Measurements from ENCODE around the gene ELP1. TPM values are rescaled to one million over a fixed set of nuclear protein-coding genes. Genes with fewer than 3 reads are reported as not detected.
"Not testable (repeated sequence)": the region's sequence is repeated elsewhere in the genome, so short reads cannot be mapped to it uniquely, and the experiment has no call there.

The ELP1 gene
- total and polyA plus RNA-seq, 8 donors: 22.9 to 50.6 (median 44.3) TPM

DNA sequence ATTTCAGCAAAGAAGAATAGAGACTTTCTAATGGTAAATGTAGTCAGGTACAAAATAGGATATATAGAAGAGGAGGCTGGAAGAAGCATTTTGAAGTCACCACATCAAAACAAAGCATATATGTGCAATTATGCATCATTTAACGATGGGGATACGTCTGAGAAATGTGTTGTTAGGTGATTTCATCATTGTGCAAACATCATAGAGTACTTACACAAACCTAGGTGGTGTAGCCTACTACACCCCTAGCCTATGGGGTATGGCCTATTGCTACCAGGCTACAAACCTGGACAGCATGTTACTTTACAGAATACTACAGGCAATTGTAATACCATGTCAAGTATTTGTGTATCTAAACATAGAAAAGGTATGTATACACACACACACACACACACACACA lies 28.4 kb downstream of the ELP1 start:
- H3K4me3 ChIP-seq: no peak overlapping the region
- peaks cover 0 to 94% of the 10 kb centered on the region in 2 donors for H3K36me3 ChIP-seq
- no peak overlapping the region for H3K27ac ChIP-seq
- TF ChIP-seq, protein P1, sequence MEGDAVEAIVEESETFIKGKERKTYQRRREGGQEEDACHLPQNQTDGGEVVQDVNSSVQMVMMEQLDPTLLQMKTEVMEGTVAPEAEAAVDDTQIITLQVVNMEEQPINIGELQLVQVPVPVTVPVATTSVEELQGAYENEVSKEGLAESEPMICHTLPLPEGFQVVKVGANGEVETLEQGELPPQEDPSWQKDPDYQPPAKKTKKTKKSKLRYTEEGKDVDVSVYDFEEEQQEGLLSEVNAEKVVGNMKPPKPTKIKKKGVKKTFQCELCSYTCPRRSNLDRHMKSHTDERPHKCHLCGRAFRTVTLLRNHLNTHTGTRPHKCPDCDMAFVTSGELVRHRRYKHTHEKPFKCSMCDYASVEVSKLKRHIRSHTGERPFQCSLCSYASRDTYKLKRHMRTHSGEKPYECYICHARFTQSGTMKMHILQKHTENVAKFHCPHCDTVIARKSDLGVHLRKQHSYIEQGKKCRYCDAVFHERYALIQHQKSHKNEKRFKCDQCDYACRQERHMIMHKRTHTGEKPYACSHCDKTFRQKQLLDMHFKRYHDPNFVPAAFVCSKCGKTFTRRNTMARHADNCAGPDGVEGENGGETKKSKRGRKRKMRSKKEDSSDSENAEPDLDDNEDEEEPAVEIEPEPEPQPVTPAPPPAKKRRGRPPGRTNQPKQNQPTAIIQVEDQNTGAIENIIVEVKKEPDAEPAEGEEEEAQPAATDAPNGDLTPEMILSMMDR (IDR thresholded peaks at IDR 0.05): no peak
- no peak for DNase-seq
- H3K4me1 ChIP-seq: no peaks in the 10 kb centered on the region
- ATAC-seq: no peak
- no peaks in the 10 kb centered on the region for H3K27me3 ChIP-seq
- H3K9me3 ChIP-seq: no peaks in the 10 kb centered on the region
- intact Hi-C loops (cut with DNase I): no loop called here

GRCh38 chr9:108904161-108904560 lies 29.8 kb downstream of the ELP1 start:
- DNase-seq (no peak), ATAC-seq (no peak)
- Histone ChIP-seq H3K9me3 (no peaks in the 10 kb centered on the region), H3K4me3 (no peak overlapping the region), H3K36me3 (peaks cover 0 to 95% of the 10 kb centered on the region in 2 donors), H3K4me1 (no peaks in the 10 kb centered on the region), H3K27me3 (no peaks in the 10 kb centered on the region), H3K27ac (no peak overlapping the region)
- TF ChIP-seq, protein P1 (IDR thresholded peaks at IDR 0.05): no peak
- intact Hi-C loops (cut with DNase I): no loop called here

DNA sequence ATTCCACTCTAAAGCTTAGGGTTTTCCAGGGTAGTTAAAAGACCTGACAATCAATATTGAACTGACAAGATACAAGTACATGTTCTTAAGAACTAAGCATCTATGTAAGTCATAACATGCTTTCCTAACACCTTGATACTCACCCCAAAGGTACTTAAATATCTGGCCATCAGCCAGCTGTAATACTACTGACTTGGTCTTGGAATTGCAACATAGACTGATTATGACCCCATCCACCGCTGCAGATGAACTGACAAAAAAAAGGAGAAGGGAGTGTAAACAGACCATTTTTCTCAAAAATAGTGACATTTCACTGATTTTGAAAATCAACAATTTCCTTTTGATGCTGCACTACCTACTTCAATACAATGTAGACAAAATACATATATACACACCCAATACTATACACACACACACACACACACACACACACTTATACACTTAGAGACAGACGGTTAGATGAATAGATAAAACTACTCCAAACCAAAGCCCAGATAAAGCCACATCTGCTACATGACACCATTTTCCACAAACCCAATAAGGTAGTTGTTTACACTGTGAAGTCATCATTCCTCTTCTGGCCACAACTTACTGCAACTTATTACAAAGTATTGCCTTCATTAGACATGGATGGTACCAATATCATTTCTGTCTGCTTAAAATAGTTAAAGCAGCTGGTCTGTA lies 30.4 kb downstream of the ELP1 start:
- peaks cover 0 to 95% of the 10 kb centered on the region in 2 donors for H3K36me3 ChIP-seq
- ATAC-seq (no peak), DNase-seq (no peak)
- H3K27me3 ChIP-seq: no peaks in the 10 kb centered on the region
- H3K9me3 ChIP-seq: no peaks in the 10 kb centered on the region
- TF ChIP-seq, protein P1 (IDR thresholded peaks at IDR 0.05): no peak
- H3K27ac ChIP-seq: no peak overlapping the region
- H3K4me1 ChIP-seq: no peaks in the 10 kb centered on the region
- no peak overlapping the region for H3K4me3 ChIP-seq
- intact Hi-C loops (cut with DNase I): no loop called here

DNA sequence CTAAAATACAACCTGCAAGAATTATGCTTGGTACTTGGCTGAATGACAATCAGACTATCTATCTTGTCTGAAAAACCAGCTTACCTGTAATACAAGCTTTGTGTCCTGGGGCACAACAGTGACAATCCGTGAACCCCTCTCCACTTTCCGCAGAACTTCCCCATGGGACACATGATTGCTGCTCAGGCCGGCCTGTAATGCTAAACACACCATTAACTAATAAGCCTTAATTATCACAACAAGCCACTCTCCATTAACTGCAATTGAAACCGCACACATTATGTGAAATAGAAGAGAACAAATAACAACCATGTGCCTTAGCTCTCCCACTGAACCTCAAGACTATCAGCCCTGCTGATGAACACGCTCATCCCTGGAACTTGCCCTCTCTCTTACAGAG lies 33.7 kb downstream of the ELP1 start:
- H3K36me3 ChIP-seq: peaks cover 0 to 95% of the 10 kb centered on the region in 2 donors
- no peak for DNase-seq
- intact Hi-C loops (cut with DNase I): no loop called here

GRCh38 chr9:108899023-108899695 lies 34.8 kb downstream of the ELP1 start:
- H3K9me3 ChIP-seq; DNase-seq; intact Hi-C loops (cut with DNase I); H3K4me1 ChIP-seq; H3K4me3 ChIP-seq; H3K27ac ChIP-seq; ATAC-seq; H3K27me3 ChIP-seq: not testable (repeated sequence)
- peaks cover 0 to 96% of the 10 kb centered on the region in 2 donors for H3K36me3 ChIP-seq

More for the DNA sequence above, 33.7 kb downstream of the ELP1 start:
- H3K27me3 ChIP-seq: no peaks in the 10 kb centered on the region
- no peak overlapping the region for H3K4me3 ChIP-seq
- H3K27ac ChIP-seq: no peak overlapping the region
- no peaks in the 10 kb centered on the region for H3K4me1 ChIP-seq
- TF ChIP-seq, protein P1 (IDR thresholded peaks at IDR 0.05): no peak
- ATAC-seq: no peak
- H3K9me3 ChIP-seq: no peaks in the 10 kb centered on the region
